Measurements from ENCODE around the gene FNDC3B.
A peak's percentile ranks its signal among the peaks of the same experiment; 100 is the strongest.

The FNDC3B gene

GRCh38 chr3:172289583-172289982 is 250.2 kb downstream of the FNDC3B start:
- DNase-seq (ENCODE audit: low spot score), result no peak

DNA sequence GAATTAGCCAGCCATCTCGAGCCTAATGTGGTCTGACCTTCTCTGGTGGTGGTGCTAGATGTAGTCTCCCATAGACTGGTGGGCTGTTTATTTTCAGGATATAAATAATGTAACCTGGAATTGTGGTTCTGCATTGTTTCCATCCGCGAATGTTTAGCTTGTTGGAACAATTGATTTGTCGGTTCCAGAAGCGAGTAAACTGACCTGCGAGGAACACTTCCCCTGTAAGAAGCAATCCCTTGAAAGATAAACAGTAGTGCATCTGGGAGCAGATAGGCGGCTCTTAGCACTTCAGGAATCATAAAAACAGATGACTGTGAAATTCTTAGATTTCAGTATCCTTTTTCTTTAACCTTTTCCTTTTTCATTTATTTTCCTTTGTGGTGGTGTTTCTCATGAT is 251.1 kb downstream of the FNDC3B start:
- DNase-seq (ENCODE audit: low spot score), result no peak

DNA sequence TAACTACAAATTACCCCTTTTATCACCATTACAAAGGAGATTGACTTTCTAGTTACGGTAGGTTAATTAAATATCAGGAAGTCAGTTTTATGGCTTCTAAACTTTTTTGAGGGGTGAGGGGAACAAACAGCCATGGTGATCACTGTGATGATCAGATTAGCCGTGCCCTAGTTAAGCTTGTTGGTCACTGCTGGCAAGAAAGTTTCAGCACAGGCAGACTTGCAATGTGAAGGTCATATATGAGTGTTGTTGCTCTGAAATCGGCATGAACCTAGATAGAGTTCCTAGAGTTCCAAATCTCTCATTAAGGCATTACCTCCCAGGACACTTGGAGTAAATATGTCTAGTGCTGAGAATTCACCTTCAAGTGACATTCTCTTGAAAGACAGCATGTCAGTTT is 252.3 kb downstream of the FNDC3B start:
- DNase-seq (ENCODE audit: low spot score), result no peak

DNA sequence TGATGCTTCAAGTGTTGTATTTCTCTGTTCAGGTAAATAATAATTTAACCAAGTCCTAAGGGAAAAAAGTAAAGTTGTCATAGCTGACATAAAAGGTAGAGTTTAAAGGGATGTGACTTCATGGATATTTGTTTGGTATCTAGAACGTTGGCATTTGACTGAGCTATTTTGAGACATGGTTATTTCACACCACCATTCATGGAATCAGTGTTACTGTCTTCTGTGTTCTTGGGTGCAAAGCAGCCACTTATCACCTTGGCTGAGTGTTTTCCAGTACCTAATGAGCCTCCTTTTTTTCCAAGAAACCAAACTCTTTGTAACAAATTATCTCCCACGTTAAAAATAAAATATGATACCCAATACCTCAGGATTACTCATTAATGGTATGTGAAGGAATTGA is 253.0 kb downstream of the FNDC3B start:
- DNase-seq (ENCODE audit: low spot score), result no peak

DNA sequence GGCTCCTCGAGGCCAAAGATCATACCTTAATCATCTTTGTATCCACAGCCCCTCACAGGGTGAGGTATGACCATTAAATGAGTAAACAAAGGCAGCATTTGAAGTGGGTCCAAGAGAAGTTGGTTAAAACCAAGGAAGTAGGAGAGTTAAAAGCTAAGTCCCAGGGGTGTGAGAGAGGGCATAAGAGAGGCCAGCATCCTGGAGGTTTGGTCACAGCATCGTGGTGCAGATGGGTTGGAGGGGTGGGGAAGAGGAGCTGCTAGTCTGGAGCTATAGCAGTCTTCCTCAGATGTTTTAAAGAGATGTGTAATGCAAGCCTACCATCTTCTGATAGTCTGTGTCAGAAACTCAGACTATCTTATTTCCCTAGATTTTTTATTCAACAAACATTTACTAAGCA is 253.7 kb downstream of the FNDC3B start:
- DNase-seq (ENCODE audit: low spot score), result no peak

DNA sequence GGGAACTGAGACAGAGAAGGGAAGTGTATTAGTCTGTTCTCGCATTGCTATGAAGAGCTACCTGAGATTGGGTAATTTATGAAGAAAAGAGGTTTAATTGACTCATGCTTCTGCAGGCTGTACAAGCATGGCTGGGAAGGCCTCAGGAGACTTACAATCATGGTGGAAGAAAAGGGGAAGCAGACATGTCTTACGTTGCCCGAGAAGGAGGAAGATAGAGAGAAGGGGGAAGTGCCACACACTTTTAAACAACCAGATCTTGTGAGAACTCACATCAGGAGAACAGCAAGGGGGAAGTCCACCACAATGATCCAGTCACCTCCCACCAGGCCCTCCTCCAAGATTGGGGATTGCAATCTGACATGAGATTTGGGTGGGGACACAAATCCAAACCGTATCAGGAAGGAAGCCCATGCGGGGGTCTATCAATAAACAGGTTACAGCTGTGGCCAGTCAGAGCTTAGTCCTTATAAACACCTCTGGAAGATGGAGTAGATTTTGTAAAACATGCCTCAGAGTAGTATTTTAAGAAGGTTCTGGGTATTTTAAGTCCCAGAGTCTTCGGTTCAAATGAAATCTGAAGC is 254.9 kb downstream of the FNDC3B start:
- DNase-seq (ENCODE audit: low spot score), result no peak

DNA sequence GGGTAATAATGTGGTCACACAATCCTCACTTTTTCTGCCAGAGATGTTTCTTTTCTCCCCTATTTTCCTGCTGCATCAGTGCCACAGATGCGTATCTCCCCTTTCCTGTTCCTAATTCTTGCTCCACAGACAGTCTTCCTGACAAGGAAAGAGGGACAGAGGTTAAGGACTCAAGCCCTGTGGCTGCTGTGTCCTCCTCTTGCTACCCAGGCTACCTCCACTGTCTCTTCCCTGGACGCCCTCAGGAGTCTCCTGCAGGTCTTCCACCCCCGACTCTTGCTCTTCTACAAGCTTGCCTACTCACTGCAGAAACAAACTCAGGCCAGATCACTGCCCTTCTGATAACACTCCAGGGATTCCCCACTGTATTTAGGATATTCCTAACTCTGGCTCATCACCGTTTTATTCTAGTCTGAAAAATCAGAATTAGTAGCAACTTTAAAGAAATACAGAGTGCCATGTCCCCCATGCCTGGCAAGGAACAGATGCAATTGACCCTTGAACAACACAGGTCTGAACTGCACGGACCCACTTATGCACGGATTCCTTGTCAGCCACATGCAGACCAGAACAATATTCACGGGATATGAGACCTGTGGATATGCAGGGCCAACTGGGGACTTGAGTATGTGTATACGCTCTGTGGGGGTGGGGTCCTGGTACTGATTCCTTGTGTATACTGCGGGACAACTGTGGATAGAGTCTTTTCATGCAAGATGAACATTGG is 257.0 kb downstream of the FNDC3B start:
- DNase-seq (ENCODE audit: low spot score), result no peak

DNA sequence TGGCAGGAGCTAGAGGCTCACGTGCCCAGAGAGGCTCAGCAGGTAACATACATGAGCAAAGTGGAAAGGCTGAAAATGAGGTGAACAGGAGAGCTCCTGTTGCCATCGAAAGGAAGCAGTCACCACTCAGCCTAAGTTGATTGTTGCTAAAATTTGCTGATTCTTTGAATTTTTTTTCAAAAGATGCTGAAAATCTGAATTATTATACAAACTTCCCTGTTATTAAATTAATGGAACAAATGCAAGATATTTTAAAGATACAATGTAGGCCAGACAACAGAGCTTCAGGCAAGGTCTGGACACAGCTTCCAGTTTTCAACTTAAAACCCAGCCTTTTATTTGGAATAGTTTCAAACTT is 257.6 kb downstream of the FNDC3B start:
- no peak for DNase-seq (ENCODE audit: low spot score)

- DNase-seq (ENCODE audit: low spot score), result no peak
These were observed 258.9 kb downstream of the FNDC3B start for GRCh38 chr3:172298247-172298646.

DNA sequence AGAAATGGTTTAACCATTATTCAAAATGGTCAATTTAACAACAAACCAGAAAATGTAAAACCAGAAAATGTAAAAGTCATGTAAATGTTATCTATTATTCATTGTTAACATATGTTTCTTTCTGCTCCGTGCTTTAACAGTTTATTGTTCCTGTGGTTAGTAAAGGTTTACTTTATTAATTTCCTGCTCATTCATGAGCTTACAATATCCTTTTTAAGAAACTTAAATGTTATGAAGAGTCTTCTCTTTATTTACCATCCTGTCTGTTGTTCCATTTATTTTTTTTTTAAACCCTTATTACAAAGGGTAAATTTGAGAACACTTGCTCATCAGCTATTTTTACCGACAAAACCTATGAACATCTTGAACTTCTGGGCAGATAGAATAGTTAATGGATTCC is 260.8 kb downstream of the FNDC3B start:
- no peak for DNase-seq (ENCODE audit: low spot score)

DNA sequence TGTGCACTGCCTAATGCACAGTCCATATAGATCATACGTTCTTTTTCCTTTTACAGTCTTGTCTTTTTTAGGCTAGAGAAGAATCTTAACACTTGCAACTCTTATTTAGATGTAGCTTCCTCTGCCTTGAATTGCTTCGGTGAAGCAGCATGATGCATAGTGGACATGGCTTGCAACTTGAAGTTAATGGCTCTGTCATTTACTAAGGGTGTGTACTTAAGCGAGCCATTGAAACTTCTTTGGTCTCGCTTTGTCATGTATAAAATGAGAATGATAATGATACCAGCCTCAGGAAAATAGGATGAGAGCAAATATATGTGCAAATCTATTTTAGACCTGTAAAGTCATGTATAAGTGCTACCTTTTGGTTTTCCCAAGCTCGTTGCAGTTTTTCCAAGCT is 261.5 kb downstream of the FNDC3B start:
- DNase-seq (ENCODE audit: low spot score), result no peak

GRCh38 chr3:172302203-172302602 is 262.8 kb downstream of the FNDC3B start:
- DNase-seq (ENCODE audit: low spot score), result no peak

- peak; percentile 21 for DNase-seq (ENCODE audit: low spot score)
These were observed 263.8 kb downstream of the FNDC3B start for GRCh38 chr3:172303181-172303580.

DNA sequence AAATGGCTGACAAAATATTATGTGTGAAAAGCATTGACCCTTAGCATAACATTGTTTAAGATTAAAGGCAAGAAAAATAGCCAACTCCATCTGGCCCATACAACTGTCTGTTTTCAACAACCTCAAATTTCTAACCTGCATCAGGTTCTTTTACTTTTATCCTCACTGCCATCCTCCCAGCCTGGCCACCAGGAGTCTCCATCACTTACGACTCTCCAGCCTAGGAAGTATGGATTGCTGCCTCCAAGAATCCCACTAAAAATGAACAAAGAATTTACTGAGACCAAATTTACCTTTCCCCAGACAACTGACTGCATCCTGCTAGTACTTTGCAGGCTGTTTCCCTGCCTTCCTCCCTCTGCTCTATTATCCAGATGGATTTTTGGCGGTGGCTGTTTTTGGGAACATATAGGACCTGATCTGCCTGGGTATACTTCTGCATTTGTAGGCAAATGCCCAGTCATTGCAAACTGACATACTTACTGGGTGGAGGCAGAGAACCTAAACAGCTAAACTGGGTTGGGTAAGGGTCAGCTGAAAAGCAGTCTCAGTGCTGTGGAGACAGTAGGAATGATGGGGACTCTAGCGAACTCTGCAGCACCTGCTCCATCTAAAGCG is 264.7 kb downstream of the FNDC3B start:
- no peak for DNase-seq (ENCODE audit: low spot score)

DNA sequence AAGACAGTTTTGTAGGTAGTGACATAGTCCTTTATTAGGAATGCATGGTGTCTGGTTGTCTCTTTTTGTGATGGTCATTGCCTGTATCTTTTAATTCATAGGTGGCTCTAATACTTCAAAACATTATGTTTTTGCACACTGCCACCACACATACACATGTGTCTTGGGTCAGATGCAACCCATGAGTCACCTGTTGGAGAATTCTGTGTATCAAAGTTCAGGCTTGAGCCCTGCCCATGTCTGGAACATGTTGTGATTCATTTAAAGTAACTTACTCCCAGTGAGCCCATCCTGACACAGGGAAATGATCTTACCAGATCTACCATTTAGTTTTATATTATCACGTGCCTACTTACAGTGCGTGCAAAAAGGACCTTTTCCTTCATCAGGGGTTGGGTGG is 266.2 kb downstream of the FNDC3B start:
- DNase-seq (ENCODE audit: low spot score), result peak; percentile 45

GRCh38 chr3:172305974-172306373 is 266.6 kb downstream of the FNDC3B start:
- no peak for DNase-seq (ENCODE audit: low spot score)

- no peak for DNase-seq (ENCODE audit: low spot score)
These were observed 267.8 kb downstream of the FNDC3B start for GRCh38 chr3:172307141-172307560.

DNA sequence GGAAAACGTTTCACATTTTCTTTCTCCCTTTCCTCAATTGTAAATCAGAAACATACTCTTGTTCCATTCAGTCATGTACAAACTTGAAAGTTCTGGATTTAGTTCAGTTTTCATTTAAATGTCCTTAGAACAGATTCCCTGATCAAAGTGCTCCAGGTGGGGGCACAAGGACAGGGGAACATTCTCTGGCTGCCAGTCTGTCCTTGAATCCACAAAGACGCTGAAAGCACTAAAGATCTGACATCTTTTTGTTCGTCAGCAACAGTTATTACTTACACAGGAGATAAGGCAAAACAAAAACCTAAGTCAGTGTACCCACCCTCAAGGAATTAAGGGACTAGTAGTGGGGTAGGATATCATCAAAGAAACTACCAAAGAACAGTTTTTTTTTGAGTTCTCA is 269.7 kb downstream of the FNDC3B start:
- DNase-seq (ENCODE audit: low spot score), result no peak

- no peak for DNase-seq (ENCODE audit: low spot score)
These were observed 270.5 kb downstream of the FNDC3B start for GRCh38 chr3:172309741-172310427.

DNA sequence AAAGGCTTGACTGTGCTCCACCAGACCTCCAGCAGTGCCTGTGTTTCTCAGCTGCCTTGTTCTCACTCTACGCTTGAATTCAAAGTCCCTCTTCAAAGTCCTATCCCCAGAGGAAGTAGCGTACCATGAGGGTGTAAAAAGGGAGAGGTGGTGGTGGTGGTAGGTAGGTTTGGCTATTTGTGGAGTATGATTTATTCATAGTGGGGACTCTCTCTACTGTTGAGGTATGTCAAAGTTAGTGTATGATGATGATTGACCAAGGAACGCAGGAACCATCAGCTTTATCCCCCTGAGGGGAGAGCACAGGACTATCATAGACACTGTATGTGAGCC is 271.0 kb downstream of the FNDC3B start:
- no peak for DNase-seq (ENCODE audit: low spot score)

DNA sequence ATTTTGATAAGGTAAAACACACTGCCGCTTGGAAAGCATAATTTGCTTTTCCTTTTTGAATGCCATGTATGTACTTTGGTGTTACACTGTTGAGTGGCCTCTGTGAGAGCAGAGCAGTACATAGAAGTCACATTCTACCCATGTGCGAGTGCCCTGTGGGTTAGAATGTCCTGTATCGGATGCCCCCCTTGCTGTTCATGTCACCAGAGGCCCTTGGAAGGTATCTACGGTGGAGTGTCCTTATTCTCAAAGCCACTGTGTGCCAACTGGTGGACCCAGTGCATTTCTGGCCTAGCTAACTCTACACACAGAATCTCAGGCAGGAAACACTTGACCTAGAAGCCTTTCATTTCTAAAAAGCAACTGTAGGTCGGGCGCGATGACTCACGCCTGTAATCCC is 271.8 kb downstream of the FNDC3B start:
- no peak for DNase-seq (ENCODE audit: low spot score)

- DNase-seq (ENCODE audit: low spot score), result peak; percentile 33
These were observed 272.6 kb downstream of the FNDC3B start for GRCh38 chr3:172312001-172312400.

DNA sequence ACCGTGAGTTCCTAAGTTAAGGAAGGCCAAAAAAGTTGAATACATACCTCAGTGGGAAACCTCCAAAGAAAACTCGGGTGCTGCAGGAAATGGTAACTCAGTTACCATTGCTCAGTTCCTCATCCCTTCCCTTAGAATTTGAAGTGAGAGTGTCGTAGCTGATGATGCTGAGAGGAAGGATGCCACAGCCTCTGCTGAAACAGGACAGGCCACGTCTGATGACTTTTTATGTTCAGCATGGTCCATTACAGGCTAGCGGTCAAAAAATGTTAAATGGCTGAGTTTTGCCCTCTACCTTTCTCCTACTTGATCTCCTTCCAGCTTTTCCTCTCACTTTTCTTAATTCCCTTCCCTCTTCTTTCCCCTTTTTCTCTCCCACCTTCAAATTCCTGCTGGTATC is 273.3 kb downstream of the FNDC3B start:
- DNase-seq (ENCODE audit: low spot score), result no peak
